M059J (cell line): ENCODE measurements around the gene MAGEF1. TPM values are rescaled to one million over a fixed set of nuclear protein-coding genes. Genes with fewer than 3 reads are reported as not detected.

ENCODE experiments used
- DNase-seq: peaks from one replicate; pipeline ENCODE4 v3.0.0-alpha.2; 2012; ENCODE audit warnings: low read depth
- total RNA-seq: library from RNA; depleted of rRNA; stranded (reverse); fragments of >200 nt; shearing (Covaris generic); gene quantifications from 2 replicates; pipeline ENCODE4 v1.2.3, GENCODE V29; 2014; rRNA removed

MAGEF1 gene
- total RNA-seq, 1 experiment from 2014 or later: 61.3 TPM

DNA sequence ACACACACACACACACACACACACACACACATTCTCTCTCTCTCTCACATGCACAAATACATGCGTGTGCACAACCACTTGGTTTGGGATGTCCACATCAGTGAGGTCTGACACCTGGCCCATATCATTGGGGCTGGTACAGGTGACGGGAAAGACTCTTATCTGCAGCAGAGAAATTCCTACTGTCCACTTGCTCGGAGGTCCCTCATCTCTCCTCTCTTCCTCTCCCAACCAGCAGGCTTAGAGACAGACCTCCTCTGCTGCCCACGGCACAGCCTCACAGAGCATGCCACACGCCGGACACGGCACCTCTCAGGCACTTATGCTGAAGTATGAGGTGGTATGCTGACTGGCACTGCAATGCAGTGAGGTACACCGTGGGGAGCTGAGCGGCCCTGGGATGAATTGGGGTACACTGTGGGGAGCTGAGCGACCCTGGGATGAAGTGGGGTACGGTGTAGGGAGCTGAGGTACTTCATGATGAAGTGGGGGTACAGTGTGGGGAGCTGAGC is 41.7 kb downstream of the MAGEF1 start:
- no peak for DNase-seq

- DNase-seq: no peak
These were observed 42.3 kb downstream of the MAGEF1 start for GRCh38 chr3:184669578-184669977.

DNA sequence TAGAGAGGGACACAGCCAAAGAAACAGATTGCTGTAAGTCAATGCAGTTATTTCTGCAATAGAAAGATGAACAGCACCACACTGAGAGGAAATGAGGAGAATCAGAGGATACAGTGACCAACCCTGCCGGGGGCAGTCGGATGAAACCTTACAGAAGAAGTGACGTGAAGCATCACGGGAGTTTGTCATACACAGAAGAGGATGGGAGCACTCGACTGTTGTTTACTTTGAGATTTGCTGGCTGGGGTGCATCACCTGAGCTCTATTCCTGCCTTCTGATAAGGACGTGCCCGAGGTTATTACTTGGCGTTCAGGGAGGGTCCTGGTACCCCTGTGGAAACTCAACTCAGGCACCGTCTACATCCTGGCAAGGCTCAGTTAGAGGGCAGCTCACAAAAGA is 45.4 kb downstream of the MAGEF1 start:
- no peak for DNase-seq

GRCh38 chr3:184665101-184665500 is 46.8 kb downstream of the MAGEF1 start:
- DNase-seq: no peak

DNA sequence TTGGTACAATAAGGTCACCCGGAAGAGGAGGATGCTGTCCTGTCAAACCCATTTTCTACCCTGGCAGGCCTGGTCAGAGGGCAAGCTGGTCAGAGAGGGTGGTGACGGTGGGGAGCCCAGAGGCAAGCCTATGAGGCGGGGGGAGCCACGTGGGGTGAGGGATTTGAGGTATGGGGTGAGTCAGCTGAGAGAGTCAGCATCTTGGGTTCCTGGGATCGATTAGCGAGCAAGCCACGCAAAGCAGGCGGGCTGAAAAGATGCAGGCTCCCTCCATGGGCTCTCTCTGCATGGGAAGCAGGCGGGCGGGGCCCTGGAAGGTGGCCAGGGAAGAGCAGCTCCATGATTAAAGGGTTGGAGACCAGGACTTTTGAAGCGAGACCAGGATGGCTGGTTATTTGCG is 48.1 kb downstream of the MAGEF1 start:
- DNase-seq: peak; percentile 52

DNA sequence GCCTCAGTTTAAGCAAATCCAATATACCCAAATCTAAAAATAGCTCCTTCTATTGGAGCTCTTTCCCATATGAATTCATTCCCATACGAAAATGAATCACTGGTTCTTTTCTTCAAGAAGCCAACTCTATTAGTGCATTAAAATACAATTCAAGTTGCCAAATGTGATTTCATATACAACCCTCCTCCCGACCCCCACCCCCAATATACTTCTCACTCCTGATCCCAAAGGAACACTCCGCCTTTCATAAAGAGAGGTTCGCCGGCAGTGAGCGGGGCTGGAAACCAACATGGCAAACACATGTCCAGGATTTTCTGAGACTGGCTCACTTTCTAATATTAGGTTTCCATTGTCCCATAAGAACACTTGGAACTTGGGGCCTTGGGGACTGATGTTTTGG is 48.5 kb downstream of the MAGEF1 start:
- no peak for DNase-seq

DNA sequence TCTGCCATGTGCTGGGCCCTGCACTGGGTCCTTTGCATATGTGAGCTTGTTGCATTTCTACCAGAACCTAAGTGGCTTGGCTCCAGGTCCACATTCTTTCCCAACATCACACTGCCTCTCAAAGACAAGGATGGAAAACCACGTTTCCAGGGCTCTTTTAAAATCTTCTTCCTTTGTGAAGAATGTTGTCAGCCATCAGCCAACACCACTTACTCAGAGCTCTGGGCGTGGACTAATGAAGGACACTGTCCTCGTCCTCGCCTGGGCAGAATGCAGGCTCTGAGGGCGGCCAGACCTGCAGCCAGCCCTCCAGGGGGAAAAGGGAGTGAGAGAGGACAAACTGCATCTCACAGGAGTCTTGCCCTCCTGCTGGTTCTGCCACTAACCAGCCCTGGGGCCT is 49.7 kb downstream of the MAGEF1 start:
- no peak for DNase-seq

DNA sequence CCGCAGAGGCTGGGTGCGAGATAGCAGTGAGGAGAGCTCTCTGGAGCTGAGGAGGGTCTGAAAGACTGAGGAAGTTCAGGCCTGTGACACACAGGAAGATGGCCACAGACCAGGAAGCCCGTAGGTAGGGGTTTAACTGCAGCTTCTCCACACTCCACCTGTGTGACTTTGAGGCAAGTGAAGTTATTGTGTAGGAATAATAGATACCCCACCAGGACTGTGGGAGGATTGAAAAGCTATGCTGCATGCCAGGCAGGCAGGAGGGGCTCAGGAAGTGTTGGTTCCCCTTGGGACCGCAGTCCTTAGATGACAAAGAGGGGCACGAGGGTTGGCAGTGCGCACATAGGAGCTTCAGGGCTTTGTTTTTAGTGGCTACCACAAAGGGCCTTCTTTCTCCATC is 50.9 kb downstream of the MAGEF1 start:
- no peak for DNase-seq

Other genes with a start within 250 kb of the MAGEF1 start
- gene EPHB3, start 150.3 kb downstream of the MAGEF1 start, total RNA-seq: 1.1 and 1.2 TPM in 2 replicates
- 31.4 and 35.4 TPM in 2 replicates for gene VPS8, start 100.1 kb upstream of the MAGEF1 start, total RNA-seq